OCI-LY7 (cell line): ENCODE results near the gene ADRA1B.

Experiments
- EZH2phosphoT487 ChIP-seq: fragments of 200-600 bp; sonication (generic); IDR thresholded peaks from 2 replicates; pipeline ENCODE4 v1.6.1; 2018; ENCODE audit warnings: low read depth, borderline replicate concordance, mild to moderate bottlenecking, mixed run types, antibody characterized with exemption, low read length, moderate library complexity, mixed read lengths
- TF ChIP-seq, protein P1 (sequence below): fragments of 200-600 bp; sonication (generic); conservative IDR thresholded peaks from 2 replicates; pipeline ENCODE4 v1.5.1; 2014; ENCODE audit warnings: mild to moderate bottlenecking, antibody characterized with exemption, low read length, moderate library complexity, mixed read lengths

GRCh38 chr5:159899067-159900049, 16.9 kb upstream of the ADRA1B start:
- TF ChIP-seq, protein P1, sequence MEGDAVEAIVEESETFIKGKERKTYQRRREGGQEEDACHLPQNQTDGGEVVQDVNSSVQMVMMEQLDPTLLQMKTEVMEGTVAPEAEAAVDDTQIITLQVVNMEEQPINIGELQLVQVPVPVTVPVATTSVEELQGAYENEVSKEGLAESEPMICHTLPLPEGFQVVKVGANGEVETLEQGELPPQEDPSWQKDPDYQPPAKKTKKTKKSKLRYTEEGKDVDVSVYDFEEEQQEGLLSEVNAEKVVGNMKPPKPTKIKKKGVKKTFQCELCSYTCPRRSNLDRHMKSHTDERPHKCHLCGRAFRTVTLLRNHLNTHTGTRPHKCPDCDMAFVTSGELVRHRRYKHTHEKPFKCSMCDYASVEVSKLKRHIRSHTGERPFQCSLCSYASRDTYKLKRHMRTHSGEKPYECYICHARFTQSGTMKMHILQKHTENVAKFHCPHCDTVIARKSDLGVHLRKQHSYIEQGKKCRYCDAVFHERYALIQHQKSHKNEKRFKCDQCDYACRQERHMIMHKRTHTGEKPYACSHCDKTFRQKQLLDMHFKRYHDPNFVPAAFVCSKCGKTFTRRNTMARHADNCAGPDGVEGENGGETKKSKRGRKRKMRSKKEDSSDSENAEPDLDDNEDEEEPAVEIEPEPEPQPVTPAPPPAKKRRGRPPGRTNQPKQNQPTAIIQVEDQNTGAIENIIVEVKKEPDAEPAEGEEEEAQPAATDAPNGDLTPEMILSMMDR = no peak
- no peak for TF ChIP-seq EZH2phosphoT487
